Measurements from ENCODE around the gene EML4.
"Not testable (repeated sequence)": the region's sequence is repeated elsewhere in the genome, so short reads cannot be mapped to it uniquely, and the experiment has no call there.

Gene EML4

GRCh38 chr2:42371611-42372473, 202.7 kb downstream of the EML4 start:
- DNase-seq (ENCODE audit: low read depth in 2 of 3, low spot score in 1 of 3), result no peak

DNA sequence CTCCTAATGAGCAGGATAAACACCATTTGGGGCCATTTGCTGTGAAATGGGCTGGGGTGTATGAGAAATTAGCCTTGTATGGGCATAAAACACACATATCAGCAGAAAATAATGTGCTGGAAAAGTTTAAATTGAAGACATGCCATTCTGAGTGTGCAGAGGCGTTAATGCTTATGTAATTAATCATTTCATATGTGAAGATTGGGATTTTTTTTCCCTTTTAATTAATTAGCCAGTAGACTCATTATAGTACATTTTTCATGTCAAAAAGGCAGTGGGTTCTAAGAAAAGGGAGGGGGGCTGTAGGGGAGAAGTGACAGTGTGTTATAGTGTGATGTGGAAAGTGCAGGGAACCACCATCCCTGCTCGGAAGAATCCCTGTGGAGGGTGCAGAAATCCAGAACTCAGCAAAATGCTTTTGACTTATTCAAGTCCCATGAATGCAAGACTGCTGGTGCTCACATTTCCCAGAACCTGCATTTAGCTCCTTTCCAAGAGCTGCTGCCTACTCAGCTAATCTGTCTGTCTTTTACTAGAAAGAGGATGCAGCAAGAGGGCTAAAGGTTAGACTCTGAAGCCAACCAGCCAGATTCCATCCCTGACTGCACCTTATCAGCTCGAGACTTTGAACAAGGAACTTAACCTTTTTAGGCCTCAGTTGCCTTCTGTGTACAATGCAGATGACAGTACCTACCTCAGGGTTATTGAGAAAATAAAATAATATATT, 203.5 kb downstream of the EML4 start:
- no peak for DNase-seq (ENCODE audit: low read depth in 2 of 3, low spot score in 1 of 3)

GRCh38 chr2:42376758-42377157, 207.6 kb downstream of the EML4 start:
- DNase-seq (ENCODE audit: low read depth in 2 of 3, low spot score in 1 of 3), result no peak

GRCh38 chr2:42378415-42378814, 209.3 kb downstream of the EML4 start:
- DNase-seq (ENCODE audit: low read depth in 2 of 3, low spot score in 1 of 3), result no peak

GRCh38 chr2:42380026-42380425, 210.9 kb downstream of the EML4 start:
- DNase-seq (ENCODE audit: low read depth in 2 of 3, low spot score in 1 of 3), result not testable (repeated sequence)

- DNase-seq (ENCODE audit: low read depth in 2 of 3, low spot score in 1 of 3), result no peak
These were observed 213.0 kb downstream of the EML4 start for GRCh38 chr2:42382144-42382543.

All from stimulated activated CD4-positive, alpha-beta T cell treated with anti-CD3 and anti-CD28 coated beads, Interleukin-12 subunit alpha, Interleukin-12 subunit beta, amount 100 ng/mL, for 48 hours (primary cell).